K562 (cell line): ENCODE data around the gene VPS33A. TPM values are rescaled to one million over a fixed set of nuclear protein-coding genes. Genes with fewer than 3 reads are reported as not detected.

Source experiments
- BCOR ChIP-seq: fragments of 450-650 bp; IDR thresholded peaks from 2 replicates; pipeline ENCODE4 v1.6.1; 2016
- BMI1 ChIP-seq: fragments of 150-350 bp; IDR thresholded peaks from 2 replicates; pipeline ENCODE4 v1.6.1; 2014; ENCODE audit warnings: low read length
- CTBP1 ChIP-seq: fragments of 450-650 bp; IDR thresholded peaks from 2 replicates; pipeline ENCODE4 v1.6.1; 2016; ENCODE audit warnings: borderline replicate concordance
- FOSL1 ChIP-seq: fragments of 200-800 bp; sonication (Bioruptor generic); conservative IDR thresholded peaks from 2 replicates; pipeline ENCODE4 v1.6.1; 2016; ENCODE audit warnings: missing genetic modification characterization, missing compliant biosample characterization
- FOXA1 ChIP-seq: fragments of 450-650 bp; IDR thresholded peaks from 2 replicates; pipeline ENCODE4 v1.6.1; 2016; ENCODE audit warnings: mild to moderate bottlenecking, borderline replicate concordance
- HIVEP1 ChIP-seq: fragments of 250-450 bp; sonication (Bioruptor Pico); IDR thresholded peaks from 2 replicates; pipeline ENCODE4 v1.4.0; 2020; ENCODE audit warnings: mild to moderate bottlenecking
- KLF13 ChIP-seq: fragments of 450-650 bp; IDR thresholded peaks from 2 replicates; pipeline ENCODE4 v1.6.1; 2016; ENCODE audit warnings: missing genetic modification characterization, low read depth, mild to moderate bottlenecking, missing compliant biosample characterization, moderate library complexity, borderline replicate concordance
- MBD2 ChIP-seq: sonication (generic); IDR thresholded peaks from 2 replicates; pipeline ENCODE4 v1.6.1; 2016; ENCODE audit warnings: low read depth, borderline replicate concordance
- MCM5 ChIP-seq: fragments of 450-650 bp; IDR thresholded peaks from 2 replicates; pipeline ENCODE4 v1.6.1; 2016; ENCODE audit warnings: low read depth
- NFXL1 ChIP-seq: fragments of 450-650 bp; formaldehyde crosslinking; IDR thresholded peaks from 2 replicates; pipeline ENCODE4 v1.4.0; 2021; ENCODE audit warnings: mild to moderate bottlenecking
- NR4A1 ChIP-seq, 2 experiments: fragments of 250-450 bp in 1 of 2; fragments of 450-650 bp in 1 of 2; sonication (Bioruptor Pico) in 1 of 2; IDR thresholded peaks; 2 replicates each; pipeline versions ENCODE4 v1.4.0 to v1.6.1; 2016 to 2020; ENCODE audit warnings: mild to moderate bottlenecking in 2 of 2, missing compliant biosample characterization in 1 of 2, missing genetic modification characterization in 1 of 2, moderate library complexity in 1 of 2
- STAT5A ChIP-seq: IDR thresholded peaks from 2 replicates; pipeline ENCODE4 v1.6.1; 2012; ENCODE audit warnings: low read length, inconsistent platforms, borderline replicate concordance
- TAF1 ChIP-seq: IDR thresholded peaks from 2 replicates; pipeline ENCODE4 v1.6.1; 2011; ENCODE audit warnings: mild to moderate bottlenecking, low read length, moderate library complexity; ENCODE audit not compliant: insufficient read depth, control insufficient read depth, severe bottlenecking; ENCODE audit errors: extremely low read depth
- TGIF2 ChIP-seq: sonication (generic); formaldehyde crosslinking; IDR thresholded peaks from 2 replicates; pipeline ENCODE4 v1.8.1; 2022; ENCODE audit warnings: mild to moderate bottlenecking, missing genetic modification reagents, moderate library complexity
- THRAP3 ChIP-seq: fragments of 450-650 bp; IDR thresholded peaks from 2 replicates; pipeline ENCODE4 v1.6.1; 2016; ENCODE audit warnings: mild to moderate bottlenecking, inconsistent platforms, borderline replicate concordance
- ZFPM2 ChIP-seq: fragments of 250-450 bp; sonication (Bioruptor Pico); IDR thresholded peaks from 2 replicates; pipeline ENCODE4 v1.5.1; 2022; ENCODE audit warnings: mild to moderate bottlenecking
- ZNF3 ChIP-seq: fragments of 250-450 bp; sonication (Bioruptor Pico); IDR thresholded peaks from 2 replicates; pipeline ENCODE4 v1.5.0; 2021; ENCODE audit warnings: mild to moderate bottlenecking, moderate library complexity
- ZNF695 ChIP-seq: fragments of 450-650 bp; formaldehyde crosslinking; IDR thresholded peaks from 2 replicates; pipeline ENCODE4 v1.4.0; 2020; ENCODE audit warnings: mild to moderate bottlenecking, moderate library complexity
- ZSCAN29 ChIP-seq: fragments of 450-650 bp; IDR thresholded peaks from 2 replicates; pipeline ENCODE4 v1.6.1; 2017
- polyA plus RNA-seq, 8 experiments: library from polyadenylated mRNA; depleted of rRNA in 4 of 8; stranded (reverse) in 5 of 8; unstranded in 3 of 8; fragments of >200 nt; fragmentation: Nextera tagmentation in 2 of 8; fragmentation: Illumina TruSeq in 1 of 8; extraction: Ambion mirVana in 2 of 8; extraction: Trizol in 1 of 8; gene quantifications; 2 replicates each; pipeline versions ENCODE4 v1.2.1 to v1.2.3, GENCODE V29; 2011 to 2014; ENCODE audit warnings: inconsistent platforms in 1 of 8, missing spikeins in 1 of 8
- total RNA-seq, 7 experiments: library from RNA; depleted of rRNA in 6 of 7; stranded (reverse); fragments of >200 nt in 6 of 7; fragmentation: Illumina TruSeq in 2 of 7; extraction: Trizol in 2 of 7; gene quantifications; 2 replicates each; pipeline versions ENCODE4 v1.2.1 to v1.2.3, GENCODE V29; 2011 to 2021; ENCODE audit warnings: low replicate concordance in 1 of 7
- TF ChIP-seq, protein P1 (sequence below): IDR thresholded peaks from 2 replicates; pipeline ENCODE4 v1.6.1; 2011; ENCODE audit not compliant: insufficient read length; ENCODE audit errors: extremely low read depth
- TF ChIP-seq, protein P2 (sequence below): fragments of 250-450 bp; sonication (Bioruptor Pico); IDR thresholded peaks from 2 replicates; pipeline ENCODE4 v1.9.0; 2021; ENCODE audit warnings: mild to moderate bottlenecking
- TF ChIP-seq, protein P3 (sequence below), 3 experiments: fragments of 200-800 bp in 1 of 3; fragments of 250-450 bp in 1 of 3; fragments of 450-650 bp in 1 of 3; sonication (Bioruptor Pico) in 1 of 3; sonication (Bioruptor generic) in 1 of 3; formaldehyde crosslinking in 1 of 3; IDR thresholded peaks; 2 replicates each; pipeline versions ENCODE4 v1.6.1 to v1.8.0; 2016 to 2022; ENCODE audit warnings: mild to moderate bottlenecking in 2 of 3, missing genetic modification characterization in 2 of 3, missing compliant biosample characterization in 1 of 3, moderate library complexity in 1 of 3

The VPS33A gene
- total and polyA plus RNA-seq, 9 of the 15 experiments (the other 6 are each of a cell fraction or from before 2014, with no cell fraction given), result 10.6 to 34.3 (median 25.3) TPM

DNA sequence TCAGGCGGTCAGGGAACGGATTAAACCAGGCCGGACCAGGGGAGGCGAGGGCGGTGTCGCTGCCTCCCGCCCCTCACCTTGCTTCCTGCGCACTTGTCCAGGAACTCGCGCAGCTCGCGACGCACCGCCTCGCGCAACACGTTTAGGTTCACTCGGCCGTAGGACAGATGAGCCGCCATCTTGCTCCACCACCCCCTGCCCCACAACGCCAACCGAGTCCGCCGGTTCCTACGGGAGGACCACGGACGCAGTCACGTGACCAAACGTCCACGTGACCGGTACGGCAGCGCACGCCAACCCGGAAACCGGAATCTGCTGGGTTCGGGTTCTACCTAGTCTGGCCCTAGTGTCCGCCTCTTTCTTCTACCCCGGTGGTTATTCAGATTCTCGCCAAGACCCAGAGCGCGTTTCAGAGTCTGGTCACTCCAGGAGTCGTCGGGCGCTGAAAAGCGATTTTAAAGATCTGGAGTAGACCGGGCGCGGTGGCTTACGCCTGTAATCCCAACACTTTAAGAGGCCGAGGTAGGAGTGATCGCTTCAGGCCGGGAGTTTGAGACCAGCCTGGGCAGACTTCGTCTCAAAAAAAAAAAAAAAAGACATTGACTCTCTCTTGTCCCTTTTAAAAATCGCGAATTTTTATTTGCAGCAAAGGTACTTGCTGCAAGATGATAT is at the start of gene VPS33A (continued):
- TF ChIP-seq, protein P1, sequence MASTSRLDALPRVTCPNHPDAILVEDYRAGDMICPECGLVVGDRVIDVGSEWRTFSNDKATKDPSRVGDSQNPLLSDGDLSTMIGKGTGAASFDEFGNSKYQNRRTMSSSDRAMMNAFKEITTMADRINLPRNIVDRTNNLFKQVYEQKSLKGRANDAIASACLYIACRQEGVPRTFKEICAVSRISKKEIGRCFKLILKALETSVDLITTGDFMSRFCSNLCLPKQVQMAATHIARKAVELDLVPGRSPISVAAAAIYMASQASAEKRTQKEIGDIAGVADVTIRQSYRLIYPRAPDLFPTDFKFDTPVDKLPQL, result no peak
- no peak; the same call in 1 of the 2 replicates for TF ChIP-seq STAT5A
- TF ChIP-seq BMI1, result no peak
- TF ChIP-seq, protein P2, sequence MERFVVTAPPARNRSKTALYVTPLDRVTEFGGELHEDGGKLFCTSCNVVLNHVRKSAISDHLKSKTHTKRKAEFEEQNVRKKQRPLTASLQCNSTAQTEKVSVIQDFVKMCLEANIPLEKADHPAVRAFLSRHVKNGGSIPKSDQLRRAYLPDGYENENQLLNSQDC (CRISPR knock-in tag), result peak; percentile 74; the same call in 1 of the 2 replicates
- TF ChIP-seq MCM5, result no peak
- TF ChIP-seq ZSCAN29, result no peak
- no peak for TF ChIP-seq HIVEP1 (CRISPR knock-in tag)
- no peak for TF ChIP-seq ZNF695 (CRISPR knock-in tag)
- TF ChIP-seq THRAP3, result no peak
- no peak for TF ChIP-seq NR4A1 (CRISPR knock-in tag; IDR thresholded peaks at IDR 0.05)
- TF ChIP-seq NR4A1 (tag; IDR thresholded peaks at IDR 0.05), result peak; percentile 26; the same call in 1 of the 2 replicates
- peak; percentile 75; the same call in 1 of the 2 replicates for TF ChIP-seq CTBP1
- no peak for TF ChIP-seq ZNF3 (CRISPR knock-in tag)
- TF ChIP-seq NFXL1 (CRISPR knock-in tag), result no peak
- TF ChIP-seq TAF1, result peak; percentile 92
- peak; percentile 69; the same call in 1 of the 2 replicates for TF ChIP-seq BCOR
- TF ChIP-seq FOXA1, result no peak
- TF ChIP-seq ZFPM2 (CRISPR knock-in tag), result peak; percentile 37; the same call in 1 of the 2 replicates
- TF ChIP-seq MBD2, result peak; percentile 84; the same call in 1 of the 2 replicates
- peak; percentile 53 for TF ChIP-seq FOSL1 (tag)
- TF ChIP-seq KLF13 (tag), result peak; percentile 56
- TF ChIP-seq, protein P3, sequence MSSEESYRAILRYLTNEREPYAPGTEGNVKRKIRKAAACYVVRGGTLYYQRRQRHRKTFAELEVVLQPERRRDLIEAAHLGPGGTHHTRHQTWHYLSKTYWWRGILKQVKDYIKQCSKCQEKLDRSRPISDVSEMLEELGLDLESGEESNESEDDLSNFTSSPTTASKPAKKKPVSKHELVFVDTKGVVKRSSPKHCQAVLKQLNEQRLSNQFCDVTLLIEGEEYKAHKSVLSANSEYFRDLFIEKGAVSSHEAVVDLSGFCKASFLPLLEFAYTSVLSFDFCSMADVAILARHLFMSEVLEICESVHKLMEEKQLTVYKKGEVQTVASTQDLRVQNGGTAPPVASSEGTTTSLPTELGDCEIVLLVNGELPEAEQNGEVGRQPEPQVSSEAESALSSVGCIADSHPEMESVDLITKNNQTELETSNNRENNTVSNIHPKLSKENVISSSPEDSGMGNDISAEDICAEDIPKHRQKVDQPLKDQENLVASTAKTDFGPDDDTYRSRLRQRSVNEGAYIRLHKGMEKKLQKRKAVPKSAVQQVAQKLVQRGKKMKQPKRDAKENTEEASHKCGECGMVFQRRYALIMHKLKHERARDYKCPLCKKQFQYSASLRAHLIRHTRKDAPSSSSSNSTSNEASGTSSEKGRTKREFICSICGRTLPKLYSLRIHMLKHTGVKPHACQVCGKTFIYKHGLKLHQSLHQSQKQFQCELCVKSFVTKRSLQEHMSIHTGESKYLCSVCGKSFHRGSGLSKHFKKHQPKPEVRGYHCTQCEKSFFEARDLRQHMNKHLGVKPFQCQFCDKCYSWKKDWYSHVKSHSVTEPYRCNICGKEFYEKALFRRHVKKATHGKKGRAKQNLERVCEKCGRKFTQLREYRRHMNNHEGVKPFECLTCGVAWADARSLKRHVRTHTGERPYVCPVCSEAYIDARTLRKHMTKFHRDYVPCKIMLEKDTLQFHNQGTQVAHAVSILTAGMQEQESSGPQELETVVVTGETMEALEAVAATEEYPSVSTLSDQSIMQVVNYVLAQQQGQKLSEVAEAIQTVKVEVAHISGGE (CRISPR knock-in tag; IDR thresholded peaks at IDR 0.05), result peak in 1 of 3 experiments; percentile 91; a peak in 2 of 6 replicates
- no peak for TF ChIP-seq TGIF2 (CRISPR knock-in tag)
